ENCODE measurements around the gene ADGRG1. TPM values are rescaled to one million over a fixed set of nuclear protein-coding genes. Genes with fewer than 3 reads are reported as not detected.

The ADGRG1 gene
- total and polyA plus RNA-seq, 4 donors, result 1.2 to 68.4 (median 17.6) TPM

DNA sequence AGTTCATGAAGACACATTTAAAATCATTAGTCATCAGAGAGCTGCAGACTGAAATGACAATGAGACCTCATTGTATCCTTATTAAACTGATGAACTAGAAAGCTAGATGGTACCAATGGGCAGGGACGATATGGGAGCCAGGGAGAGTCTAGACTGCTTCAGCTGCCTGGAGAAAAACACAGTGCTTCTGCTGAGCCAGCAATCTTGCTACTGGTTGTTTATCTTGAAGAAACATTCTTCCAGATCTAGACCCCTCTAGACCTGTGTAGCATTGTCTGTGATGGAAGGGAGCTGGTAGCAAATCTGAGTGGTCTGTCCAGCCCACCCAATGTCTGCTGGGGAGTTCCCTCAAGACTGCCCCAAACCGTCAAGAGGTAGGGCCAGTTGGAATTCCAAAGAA lies 64.2 kb downstream of the ADGRG1 start:
- Histone ChIP-seq H3K4me1 (ENCODE audit: control insufficient read depth in 1 of 2, insufficient read depth in 2 of 2, low read length in 2 of 2) (no peaks in the 10 kb centered on the region), H3K9me3 (ENCODE audit: control insufficient read depth, low read length) (no peaks in the 10 kb centered on the region), H3K27ac (ENCODE audit: low read depth in 1 of 2, low read length in 2 of 2) (no peak overlapping the region), H3K27me3 (ENCODE audit: control insufficient read depth in 1 of 2, insufficient read depth in 2 of 2, low read length in 1 of 2) (no peaks in the 10 kb centered on the region), H3K36me3 (ENCODE audit: control insufficient read depth in 1 of 2, insufficient read depth in 2 of 2, low read length in 1 of 2) (no peaks in the 10 kb centered on the region), H3K4me3 (ENCODE audit: low read length in 2 of 2) (no peak overlapping the region)
- WGBS, 2 donors, result 47 to 49% methylated on average over 2 of the region's 2 CpGs
- intact Hi-C loops (cut with DNase I), result no loop called here
- DNase-seq (peak in 1 of 2 donors; percentile 8), ATAC-seq (ENCODE audit: low FRiP score) (no peak)

GRCh38 chr16:57693550-57693949 lies 65.1 kb downstream of the ADGRG1 start:
- intact Hi-C loops (cut with DNase I), result no loop called here
- ATAC-seq (ENCODE audit: low FRiP score), result no peak
- no peaks in the 10 kb centered on the region for H3K36me3 ChIP-seq (ENCODE audit: control insufficient read depth in 1 of 2, insufficient read depth in 2 of 2, low read length in 1 of 2)
- no peaks in the 10 kb centered on the region for H3K9me3 ChIP-seq (ENCODE audit: control insufficient read depth, low read length)
- whole genome bisulfite sequencing, 2 donors, result 60% methylated on average over 4 of the region's 4 CpGs
- no peak overlapping the region for H3K4me3 ChIP-seq (ENCODE audit: low read length in 2 of 2)
- H3K27me3 ChIP-seq (ENCODE audit: control insufficient read depth in 1 of 2, insufficient read depth in 2 of 2, low read length in 1 of 2), result no peaks in the 10 kb centered on the region
- no peak overlapping the region for H3K27ac ChIP-seq (ENCODE audit: low read depth in 1 of 2, low read length in 2 of 2)
- no peaks in the 10 kb centered on the region for H3K4me1 ChIP-seq (ENCODE audit: control insufficient read depth in 1 of 2, insufficient read depth in 2 of 2, low read length in 2 of 2)
- DNase-seq, result no peak

DNA sequence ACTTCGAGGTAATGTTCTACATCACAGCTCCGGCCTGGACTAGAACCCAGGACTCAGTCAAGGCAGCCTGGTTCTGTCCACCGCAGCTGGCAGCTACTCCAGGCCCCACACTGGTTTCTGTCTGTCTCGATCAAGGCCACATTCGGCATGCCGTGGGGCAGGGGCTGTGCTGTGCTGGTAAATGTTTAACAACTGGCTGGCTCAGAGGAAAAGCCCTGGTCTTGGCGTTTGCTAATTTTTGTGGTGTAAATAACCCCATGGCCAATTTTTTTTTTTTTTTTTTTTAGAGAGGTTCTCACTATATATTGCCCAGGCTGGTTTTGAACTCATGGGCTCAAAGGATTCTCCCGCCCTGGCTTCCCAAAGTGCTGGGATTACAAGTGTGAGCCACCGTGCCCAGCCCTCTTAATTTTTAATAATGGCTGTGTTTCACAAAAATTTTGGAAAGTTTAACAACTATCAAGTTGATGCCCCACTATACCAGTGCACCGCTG lies 65.8 kb downstream of the ADGRG1 start:
- no peak overlapping the region for H3K27ac ChIP-seq (ENCODE audit: low read depth in 1 of 2, low read length in 2 of 2)
- ATAC-seq (ENCODE audit: low FRiP score) (no peak), DNase-seq (peak in 1 of 2 donors; percentile 47)
- no peaks in the 10 kb centered on the region for H3K4me1 ChIP-seq (ENCODE audit: control insufficient read depth in 1 of 2, insufficient read depth in 2 of 2, low read length in 2 of 2)
- H3K4me3 ChIP-seq (ENCODE audit: low read length in 2 of 2), result no peak overlapping the region
- intact Hi-C loops (cut with DNase I), result no loop called here
- no peaks in the 10 kb centered on the region for H3K9me3 ChIP-seq (ENCODE audit: control insufficient read depth, low read length)
- no peaks in the 10 kb centered on the region for H3K27me3 ChIP-seq (ENCODE audit: control insufficient read depth in 1 of 2, insufficient read depth in 2 of 2, low read length in 1 of 2)
- H3K36me3 ChIP-seq (ENCODE audit: control insufficient read depth in 1 of 2, insufficient read depth in 2 of 2, low read length in 1 of 2), result no peaks in the 10 kb centered on the region
- WGBS, 2 donors, result 62 to 66% methylated on average over 10 of the region's 10 CpGs

- Histone ChIP-seq H3K36me3 (ENCODE audit: control insufficient read depth in 1 of 2, insufficient read depth in 2 of 2, low read length in 1 of 2) (no peaks in the 10 kb centered on the region), H3K4me3 (ENCODE audit: low read length in 2 of 2) (no peak within 1 kb of the TSS), H3K9me3 (ENCODE audit: control insufficient read depth, low read length) (no peaks in the 10 kb centered on the region), H3K27me3 (ENCODE audit: control insufficient read depth in 1 of 2, insufficient read depth in 2 of 2, low read length in 1 of 2) (no peaks in the 10 kb centered on the region), H3K27ac (ENCODE audit: low read depth in 1 of 2, low read length in 2 of 2) (no peak within 1 kb of the TSS), H3K4me1 (ENCODE audit: control insufficient read depth in 1 of 2, insufficient read depth in 2 of 2, low read length in 2 of 2) (no peaks in the 10 kb centered on the region)
- intact Hi-C loops (cut with DNase I), result no loop called here
- 37 to 41% methylated on average over 5 to 8 of the region's 8 CpGs for WGBS, 2 donors
- ATAC-seq (ENCODE audit: low FRiP score) (peak; percentile 46), DNase-seq (peak in 1 of 2 donors; percentile 62)
Observed at GRCh38 chr16:57694725-57695679, 66.6 kb downstream of the ADGRG1 start, which contains the start of gene DRC7. TSS of gene DRC7 (plus strand) at chr16:57694806. CDS start at chr16:57697950, 3,144 bp downstream.

DNA sequence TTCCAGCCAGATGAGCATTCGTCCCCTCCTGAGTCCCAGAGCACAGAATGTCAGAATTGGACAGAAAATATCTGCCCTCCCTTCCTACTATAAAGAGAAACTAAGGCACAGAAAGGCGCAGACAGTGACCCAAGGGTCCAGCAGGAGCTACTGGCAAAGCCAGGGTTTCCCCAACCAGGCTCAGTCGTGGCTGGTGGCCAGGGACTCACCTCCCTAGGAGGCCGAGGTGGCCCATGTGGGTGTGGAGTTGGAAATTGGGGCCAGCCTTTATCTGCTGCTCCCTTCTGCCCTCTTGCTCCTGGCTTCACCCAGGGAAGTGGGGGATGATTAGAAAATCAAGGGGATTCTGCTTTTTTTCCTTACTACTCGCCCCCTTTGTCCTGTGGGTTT lies 67.2 kb downstream of the ADGRG1 start:
- H3K27me3 ChIP-seq (ENCODE audit: control insufficient read depth in 1 of 2, insufficient read depth in 2 of 2, low read length in 1 of 2), result no peaks in the 10 kb centered on the region
- 78 to 82% methylated on average over 5 of the region's 5 CpGs for WGBS, 2 donors
- intact Hi-C loops (cut with DNase I), result no loop called here
- H3K4me1 ChIP-seq (ENCODE audit: control insufficient read depth in 1 of 2, insufficient read depth in 2 of 2, low read length in 2 of 2), result no peaks in the 10 kb centered on the region
- H3K9me3 ChIP-seq (ENCODE audit: control insufficient read depth, low read length), result no peaks in the 10 kb centered on the region
- ATAC-seq (ENCODE audit: low FRiP score), result no peak
- H3K4me3 ChIP-seq (ENCODE audit: low read length in 2 of 2), result no peak overlapping the region
- H3K36me3 ChIP-seq (ENCODE audit: control insufficient read depth in 1 of 2, insufficient read depth in 2 of 2, low read length in 1 of 2), result no peaks in the 10 kb centered on the region
- peak in 1 of 2 donors; percentile 27 for DNase-seq
- H3K27ac ChIP-seq (ENCODE audit: low read depth in 1 of 2, low read length in 2 of 2), result no peak overlapping the region

- no peaks in the 10 kb centered on the region for H3K4me1 ChIP-seq (ENCODE audit: control insufficient read depth in 1 of 2, insufficient read depth in 2 of 2, low read length in 2 of 2)
- no peaks in the 10 kb centered on the region for H3K9me3 ChIP-seq (ENCODE audit: control insufficient read depth, low read length)
- ATAC-seq (ENCODE audit: low FRiP score), result no peak
- WGBS, 2 donors, result 87 to 90% methylated on average over 7 of the region's 7 CpGs
- no peak overlapping the region for H3K27ac ChIP-seq (ENCODE audit: low read depth in 1 of 2, low read length in 2 of 2)
- no peaks in the 10 kb centered on the region for H3K27me3 ChIP-seq (ENCODE audit: control insufficient read depth in 1 of 2, insufficient read depth in 2 of 2, low read length in 1 of 2)
- intact Hi-C loops (cut with DNase I), result no loop called here
- DNase-seq, result peak in 1 of 2 donors; percentile 18
- no peaks in the 10 kb centered on the region for H3K36me3 ChIP-seq (ENCODE audit: control insufficient read depth in 1 of 2, insufficient read depth in 2 of 2, low read length in 1 of 2)
- no peak overlapping the region for H3K4me3 ChIP-seq (ENCODE audit: low read length in 2 of 2)
Observed at GRCh38 chr16:57696240-57696639, 67.8 kb downstream of the ADGRG1 start.

GRCh38 chr16:57697896-57698537 lies 69.6 kb downstream of the ADGRG1 start:
- Histone ChIP-seq H3K4me1 (ENCODE audit: control insufficient read depth in 1 of 2, insufficient read depth in 2 of 2, low read length in 2 of 2) (no peaks in the 10 kb centered on the region), H3K27ac (ENCODE audit: low read depth in 1 of 2, low read length in 2 of 2) (no peak overlapping the region), H3K4me3 (ENCODE audit: low read length in 2 of 2) (no peak overlapping the region), H3K9me3 (ENCODE audit: control insufficient read depth, low read length) (no peaks in the 10 kb centered on the region), H3K36me3 (ENCODE audit: control insufficient read depth in 1 of 2, insufficient read depth in 2 of 2, low read length in 1 of 2) (no peaks in the 10 kb centered on the region), H3K27me3 (ENCODE audit: control insufficient read depth in 1 of 2, insufficient read depth in 2 of 2, low read length in 1 of 2) (no peaks in the 10 kb centered on the region)
- DNase-seq (peak in 1 of 2 donors; percentile 16), ATAC-seq (ENCODE audit: low FRiP score) (no peak)
- WGBS, 2 donors, result 93 to 95% methylated on average over 17 of the region's 17 CpGs
- intact Hi-C loops (cut with DNase I), result no loop called here

DNA sequence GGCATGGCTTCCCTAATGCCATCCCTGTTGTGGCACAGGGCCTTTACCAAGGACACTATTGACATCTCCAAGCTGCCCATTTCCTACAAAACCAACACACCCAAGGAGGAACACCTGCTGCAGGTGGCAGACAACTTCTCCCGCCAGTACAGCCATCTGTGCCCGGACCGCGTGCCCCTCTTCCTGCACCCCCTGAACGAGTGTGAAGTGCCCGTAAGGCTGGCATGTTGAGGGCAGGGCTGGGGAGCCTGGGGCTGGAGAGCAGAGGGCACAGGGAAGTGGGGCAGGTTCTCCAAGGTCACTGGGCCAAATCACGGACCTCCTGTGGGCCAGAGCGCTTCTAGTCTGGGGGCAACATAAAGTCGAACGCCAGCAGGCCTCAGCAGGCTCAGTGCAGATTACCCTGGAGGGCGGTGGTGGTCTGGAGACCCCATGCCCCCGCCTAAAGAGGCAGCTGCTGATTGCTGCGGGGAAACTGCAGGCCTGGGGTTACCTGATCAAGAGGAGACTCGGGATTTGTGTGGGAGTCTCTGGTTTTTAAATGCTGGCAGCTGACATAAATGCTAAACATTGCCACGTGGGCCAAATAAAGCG lies 70.5 kb downstream of the ADGRG1 start:
- ATAC-seq (ENCODE audit: low FRiP score), result no peak
- H3K36me3 ChIP-seq (ENCODE audit: control insufficient read depth in 1 of 2, insufficient read depth in 2 of 2, low read length in 1 of 2), result no peaks in the 10 kb centered on the region
- H3K9me3 ChIP-seq (ENCODE audit: control insufficient read depth, low read length), result no peaks in the 10 kb centered on the region
- WGBS, 2 donors, result 91% methylated on average over 16 of the region's 16 CpGs
- no peaks in the 10 kb centered on the region for H3K27me3 ChIP-seq (ENCODE audit: control insufficient read depth in 1 of 2, insufficient read depth in 2 of 2, low read length in 1 of 2)
- no peak overlapping the region for H3K27ac ChIP-seq (ENCODE audit: low read depth in 1 of 2, low read length in 2 of 2)
- DNase-seq, result peak in 1 of 2 donors; percentile 39
- intact Hi-C loops (cut with DNase I), result no loop called here
- no peak overlapping the region for H3K4me3 ChIP-seq (ENCODE audit: low read length in 2 of 2)
- no peaks in the 10 kb centered on the region for H3K4me1 ChIP-seq (ENCODE audit: control insufficient read depth in 1 of 2, insufficient read depth in 2 of 2, low read length in 2 of 2)

Data from aorta (tissue), 5 donors.